ENCODE data around the gene CXorf66.
"Not testable (repeated sequence)": the region's sequence is repeated elsewhere in the genome, so short reads cannot be mapped to it uniquely, and the experiment has no call there.

CXorf66 gene

GRCh38 chrX:139924696-139925095 lies 40.6 kb downstream of the CXorf66 start:
- DNase-seq = no peak

- no peak for DNase-seq
Observed at GRCh38 chrX:139924069-139924695, 41.1 kb downstream of the CXorf66 start.

GRCh38 chrX:139921142-139921541 lies 44.2 kb downstream of the CXorf66 start:
- DNase-seq = not testable (repeated sequence)

- no peak for DNase-seq
Observed at GRCh38 chrX:139920316-139920715, 45.0 kb downstream of the CXorf66 start.

GRCh38 chrX:139914421-139914820 lies 50.9 kb downstream of the CXorf66 start:
- DNase-seq = no peak

- DNase-seq = no peak
Observed at GRCh38 chrX:139909712-139910111, 55.6 kb downstream of the CXorf66 start.

GRCh38 chrX:139907078-139907477 lies 58.2 kb downstream of the CXorf66 start:
- no peak for DNase-seq

GRCh38 chrX:139905743-139906142 lies 59.6 kb downstream of the CXorf66 start:
- no peak for DNase-seq
